OCI-M2 (cell line): Measurements from ENCODE around the gene ACOD1.
"Not testable (repeated sequence)": the region's sequence is repeated elsewhere in the genome, so short reads cannot be mapped to it uniquely, and the experiment has no call there.

Source experiments
- DNase-seq: peaks from one replicate; lab custom pipeline; 2025; ENCODE audit not compliant: unreplicated experiment; lab: John Stamatoyannopoulos, UW

Gene ACOD1

GRCh38 chr13:76950101-76950500, 1.8 kb downstream of the ACOD1 start:
- DNase-seq: no peak

DNA sequence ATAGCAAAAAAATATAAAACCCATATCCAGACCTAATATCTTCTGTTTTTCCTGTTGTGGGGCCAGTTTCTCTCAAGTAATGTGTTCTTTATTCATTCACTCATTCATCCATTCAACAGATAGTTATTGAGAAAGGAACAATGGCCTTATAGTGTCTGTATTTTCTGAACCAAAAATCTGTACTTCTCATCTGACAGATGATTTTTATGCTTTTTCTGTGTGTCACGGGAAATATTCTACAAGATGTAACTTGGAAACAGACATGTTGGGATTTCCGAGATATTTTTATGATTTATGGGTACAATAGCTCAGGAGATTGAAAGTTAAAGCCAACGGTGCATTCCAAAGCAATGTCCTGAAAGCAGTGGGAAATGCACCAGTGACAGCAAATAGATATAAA, 5.7 kb downstream of the ACOD1 start:
- no peak for DNase-seq

GRCh38 chr13:76954538-76954937, 6.2 kb downstream of the ACOD1 start:
- no peak for DNase-seq

GRCh38 chr13:76955193-76955592, 6.9 kb downstream of the ACOD1 start:
- DNase-seq: no peak

DNA sequence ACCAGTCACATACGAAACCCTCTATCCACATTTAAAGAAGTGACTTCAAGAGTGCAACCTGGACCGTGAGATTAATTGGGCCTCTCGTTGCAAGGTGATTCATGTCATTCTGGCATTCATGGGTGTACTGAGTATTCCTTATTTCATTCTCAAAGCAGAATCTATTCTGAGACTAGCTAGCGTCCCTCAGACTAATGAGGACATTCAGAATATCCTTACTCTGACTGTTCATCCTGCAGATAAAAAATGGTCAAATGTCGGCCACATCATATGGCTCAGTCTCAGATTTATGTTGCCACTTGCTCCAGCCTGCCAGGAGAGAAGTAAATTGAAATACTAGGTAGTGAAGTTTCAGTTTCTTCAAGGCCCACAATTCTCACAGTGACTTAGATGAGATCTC, 7.3 kb downstream of the ACOD1 start:
- no peak for DNase-seq

GRCh38 chr13:76958841-76959432, 10.6 kb downstream of the ACOD1 start:
- DNase-seq: no peak

DNA sequence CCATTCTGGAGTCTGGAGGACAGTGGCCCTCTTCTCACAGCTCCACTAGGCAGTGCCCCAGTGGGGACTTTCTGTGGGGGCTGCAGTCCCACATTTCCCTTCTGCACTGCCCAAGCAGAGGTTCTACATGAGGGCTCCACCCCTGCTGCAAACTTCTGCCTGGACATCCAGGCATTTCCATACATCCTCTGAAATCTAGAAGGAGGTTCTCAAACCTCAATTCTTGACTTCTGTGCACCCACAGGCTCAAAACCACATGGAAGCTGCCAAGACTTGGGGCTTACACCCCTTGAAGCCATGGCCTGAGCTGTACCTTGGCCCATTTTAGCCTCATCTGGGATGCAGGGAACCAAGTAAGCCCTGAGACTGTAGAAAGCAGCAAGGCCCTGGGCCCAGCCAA, 11.4 kb downstream of the ACOD1 start:
- not testable (repeated sequence) for DNase-seq

DNA sequence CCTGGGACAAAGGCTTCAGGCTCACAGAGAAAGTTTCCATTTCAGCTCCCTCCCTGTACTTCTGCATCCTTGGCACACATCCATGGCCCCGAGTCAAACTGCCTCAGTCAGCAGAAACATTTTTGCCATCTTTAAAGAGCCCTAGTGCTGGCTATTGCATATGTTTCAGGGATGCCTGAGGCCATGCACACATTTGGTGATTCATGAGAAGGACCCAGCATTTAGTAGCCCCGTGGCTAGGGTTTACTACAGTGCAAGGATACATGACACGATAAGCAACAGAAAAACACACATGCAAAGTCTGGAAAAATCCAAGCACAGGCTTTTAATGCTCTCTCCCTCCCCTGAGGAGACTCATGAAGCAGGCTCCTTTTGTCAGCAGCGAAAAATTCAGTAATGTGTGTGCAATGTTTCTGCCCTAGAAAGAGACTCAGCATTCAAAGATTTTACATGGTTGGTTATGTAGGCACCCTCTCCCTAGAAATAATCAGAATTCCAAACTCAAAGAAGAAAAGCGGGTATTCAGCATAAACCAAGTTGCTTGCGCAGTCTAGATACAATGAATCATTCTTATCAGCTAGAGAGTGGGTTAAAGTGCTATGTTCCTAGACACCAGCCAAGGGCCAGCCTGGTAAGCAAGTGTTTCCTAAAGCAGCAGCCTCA, 17.6 kb downstream of the ACOD1 start:
- no peak for DNase-seq

DNA sequence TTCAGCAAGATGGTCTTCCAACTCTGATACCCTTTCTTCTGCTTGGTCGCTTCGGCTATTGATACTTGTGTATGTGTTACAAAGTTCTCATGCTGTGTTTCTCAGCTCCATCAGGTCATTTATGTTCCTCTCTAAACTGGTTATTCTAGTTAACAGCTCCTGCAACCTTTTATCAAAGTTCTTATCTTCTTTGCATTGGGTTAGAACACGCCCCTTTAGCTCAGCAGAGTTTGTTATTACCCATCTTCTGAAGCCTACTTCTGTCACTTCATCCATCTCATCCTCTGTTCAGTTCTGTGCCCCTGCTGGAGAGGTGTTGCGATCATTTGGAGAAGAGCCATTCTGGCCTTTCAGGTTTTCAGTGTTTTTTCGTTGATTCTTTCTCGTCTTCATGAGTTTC, 18.7 kb downstream of the ACOD1 start:
- DNase-seq: no peak

- no peak for DNase-seq
These were observed 19.7 kb downstream of the ACOD1 start for GRCh38 chr13:76968041-76968440.

DNA sequence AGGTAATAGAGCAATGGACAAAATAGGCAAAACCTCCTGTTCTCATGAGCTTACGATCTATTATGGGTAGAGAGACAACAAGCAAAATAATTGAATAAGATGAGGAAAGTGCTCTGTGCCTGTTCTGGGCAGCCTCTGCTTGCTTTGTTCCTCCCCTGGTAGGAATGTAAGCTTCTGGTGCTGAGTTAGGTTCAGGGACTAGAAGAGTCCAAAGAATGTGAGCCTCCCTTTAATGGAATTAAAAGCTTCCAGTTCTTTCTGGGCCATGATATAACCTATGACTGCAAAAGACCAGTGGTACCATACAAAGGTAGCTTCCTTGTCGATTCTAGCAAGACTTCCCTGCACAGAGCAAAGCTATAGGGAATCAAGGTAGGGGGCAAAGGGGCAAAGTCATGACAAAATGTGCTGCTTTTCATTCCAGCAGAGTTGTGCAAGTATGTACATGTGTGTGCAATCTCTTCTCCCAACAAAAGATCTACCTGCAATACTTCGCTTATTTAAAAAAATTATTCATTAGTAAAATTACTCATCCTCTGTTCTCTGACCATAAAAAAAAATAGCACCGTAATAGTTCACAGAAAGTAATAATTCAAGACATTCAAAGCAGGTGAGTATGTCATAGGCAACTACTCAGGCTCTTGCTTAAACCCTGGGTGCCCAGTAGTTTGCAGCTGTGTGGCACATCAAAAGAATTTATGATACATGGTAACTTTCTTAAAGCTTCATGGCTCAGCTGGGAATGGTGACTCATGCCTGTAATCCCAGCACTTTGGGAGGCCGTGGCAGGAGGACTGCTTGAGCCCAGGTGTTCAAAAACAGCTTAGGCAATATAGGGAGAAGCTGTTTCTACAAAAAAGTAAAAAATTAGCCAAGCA, 21.4 kb downstream of the ACOD1 start:
- no peak for DNase-seq

DNA sequence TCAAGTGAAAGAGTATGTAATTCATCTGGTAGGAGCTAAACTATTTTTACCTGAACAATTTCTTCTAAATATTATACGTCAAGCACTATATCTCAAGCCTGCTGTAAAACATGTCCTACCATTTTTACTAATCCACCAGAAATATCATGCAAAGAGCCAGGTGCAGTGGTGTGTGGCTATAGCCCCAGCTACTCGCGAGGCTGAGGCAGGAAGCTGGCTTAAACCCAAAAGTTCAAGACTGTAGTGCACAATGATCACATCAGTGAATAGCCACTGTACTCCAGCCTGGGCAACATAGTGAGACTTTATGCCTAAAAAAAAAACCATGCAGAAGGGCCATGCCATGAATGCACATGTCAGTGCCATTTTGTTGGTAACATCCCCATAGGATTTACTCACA, 22.9 kb downstream of the ACOD1 start:
- DNase-seq: no peak

DNA sequence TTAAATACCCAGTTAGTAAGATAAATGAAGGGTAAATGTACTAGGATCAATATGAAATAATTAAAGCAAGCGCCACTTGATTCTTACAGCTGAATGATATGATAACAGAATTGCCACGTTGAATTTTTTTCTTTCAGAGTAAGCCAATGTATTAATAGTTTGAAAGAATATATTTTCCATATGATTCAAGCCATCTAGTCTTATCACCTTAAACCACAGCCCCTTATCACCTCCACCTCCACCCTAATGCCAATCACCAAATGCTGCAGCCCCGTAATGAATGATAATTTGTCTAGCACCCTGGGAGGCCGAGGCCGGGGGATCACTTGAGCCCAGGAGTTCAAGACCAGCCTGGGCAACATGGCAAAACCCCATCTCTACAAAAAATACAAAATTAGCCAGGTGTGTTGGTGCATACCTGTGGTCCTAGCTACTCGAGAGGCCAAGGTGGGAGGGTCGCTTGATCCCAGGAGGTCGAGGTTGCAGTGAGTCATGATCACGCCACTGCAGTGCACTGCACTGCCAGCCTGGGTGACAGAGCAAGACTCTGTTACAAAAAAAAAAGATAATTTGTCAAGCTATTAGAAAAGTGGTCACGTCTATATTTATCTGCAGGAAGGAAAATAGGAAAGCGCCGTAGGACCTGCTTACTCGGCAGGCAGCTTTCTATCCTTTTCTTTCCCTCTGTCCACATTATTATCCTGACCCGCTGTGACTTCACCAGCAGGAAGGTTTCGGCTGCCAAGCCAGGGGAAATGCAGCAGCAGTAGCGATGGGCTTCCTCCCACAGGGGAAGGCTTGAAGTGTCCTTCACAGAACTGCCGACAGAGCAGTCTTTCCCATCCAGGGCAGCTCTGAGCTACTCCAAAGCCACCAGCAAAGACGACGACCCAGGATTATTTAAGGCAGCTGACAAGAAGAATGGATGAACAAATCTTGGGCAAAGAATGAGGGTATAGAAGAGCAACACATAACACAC, 23.8 kb downstream of the ACOD1 start:
- DNase-seq: no peak

DNA sequence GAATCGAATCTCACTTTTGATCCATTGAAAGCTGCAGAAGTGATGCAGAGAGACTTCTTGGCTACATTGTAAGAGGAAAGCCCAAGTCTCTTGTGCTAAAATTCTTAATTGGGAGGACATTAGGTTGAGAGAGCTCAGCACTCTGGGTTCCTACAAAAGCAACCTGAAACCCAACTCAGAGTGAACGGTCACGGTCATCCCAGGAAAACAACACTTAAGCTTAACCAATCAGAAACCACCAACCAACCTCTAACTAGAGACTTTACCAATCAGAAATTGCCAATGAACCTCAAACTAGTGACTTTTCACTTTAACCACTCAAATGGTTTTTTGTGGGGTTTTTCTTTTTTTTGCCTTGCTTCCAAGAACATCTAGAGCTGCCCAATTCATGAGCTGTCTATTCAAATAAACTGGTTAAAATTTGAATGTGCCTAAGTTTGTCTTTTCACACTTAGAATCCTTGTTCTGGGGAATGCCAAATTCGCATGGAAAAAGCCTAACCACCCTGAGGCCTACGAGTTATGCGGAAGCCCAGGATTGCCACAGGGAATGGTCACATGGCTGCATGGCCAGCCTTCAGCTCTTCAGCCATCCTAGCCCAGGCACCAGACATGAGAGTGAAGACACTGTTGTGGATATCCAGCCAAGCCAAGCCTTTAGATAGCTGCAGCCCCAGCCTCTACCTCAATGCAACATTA, 25.8 kb downstream of the ACOD1 start:
- DNase-seq: no peak

DNA sequence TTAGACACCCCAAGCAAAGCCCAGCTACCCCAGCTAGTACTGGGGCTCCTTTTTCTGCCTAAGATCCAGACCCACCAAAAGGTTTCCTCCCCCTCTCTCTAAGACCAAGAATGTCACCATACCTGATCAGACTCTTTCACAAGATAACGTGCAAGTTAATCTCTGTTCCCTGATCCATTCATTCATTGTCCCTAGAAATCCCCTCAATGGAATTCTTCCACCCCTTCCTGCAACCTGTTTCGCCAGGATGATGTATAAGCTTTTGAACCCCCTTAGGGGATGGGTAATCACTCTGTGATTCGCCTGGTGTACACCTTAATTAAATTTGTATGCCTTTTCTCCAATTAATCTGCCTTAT, 26.3 kb downstream of the ACOD1 start:
- no peak for DNase-seq

- DNase-seq: no peak
These were observed 27.6 kb downstream of the ACOD1 start for GRCh38 chr13:76975863-76976262.

GRCh38 chr13:76976490-76976889, 28.2 kb downstream of the ACOD1 start:
- no peak for DNase-seq

- DNase-seq: no peak
These were observed 28.6 kb downstream of the ACOD1 start for GRCh38 chr13:76976929-76977328.

DNA sequence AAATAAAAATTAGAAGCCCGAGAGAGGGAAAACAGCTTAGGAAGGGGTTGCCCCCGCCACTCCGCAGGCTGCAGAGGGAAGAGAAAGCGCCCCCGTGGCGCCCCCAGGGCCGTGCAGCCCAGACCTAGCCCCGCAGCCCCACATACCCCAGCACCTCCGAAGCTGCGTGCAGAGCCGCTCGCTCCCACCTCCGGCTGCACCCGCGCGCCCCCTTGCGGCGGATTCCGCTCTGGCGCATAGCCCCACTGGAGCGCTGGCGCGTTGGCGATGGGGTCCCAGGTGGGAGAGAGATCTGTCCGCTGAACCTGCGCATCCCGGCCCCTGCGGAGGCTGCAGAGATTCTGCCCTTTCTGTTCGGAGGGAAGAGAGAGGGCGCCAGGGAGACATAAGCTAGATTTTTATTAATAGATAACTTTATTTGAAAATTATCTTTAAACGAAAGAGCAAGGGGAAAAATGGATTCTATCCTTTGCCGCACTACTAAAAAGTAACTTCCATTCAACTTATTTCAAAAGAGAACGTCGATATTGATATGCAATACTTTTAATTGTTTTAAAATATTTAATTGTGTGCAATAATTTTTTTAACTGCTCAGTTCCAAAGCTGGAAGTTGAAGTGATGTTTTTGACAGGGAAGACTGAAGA, 31.9 kb downstream of the ACOD1 start:
- no peak for DNase-seq

DNA sequence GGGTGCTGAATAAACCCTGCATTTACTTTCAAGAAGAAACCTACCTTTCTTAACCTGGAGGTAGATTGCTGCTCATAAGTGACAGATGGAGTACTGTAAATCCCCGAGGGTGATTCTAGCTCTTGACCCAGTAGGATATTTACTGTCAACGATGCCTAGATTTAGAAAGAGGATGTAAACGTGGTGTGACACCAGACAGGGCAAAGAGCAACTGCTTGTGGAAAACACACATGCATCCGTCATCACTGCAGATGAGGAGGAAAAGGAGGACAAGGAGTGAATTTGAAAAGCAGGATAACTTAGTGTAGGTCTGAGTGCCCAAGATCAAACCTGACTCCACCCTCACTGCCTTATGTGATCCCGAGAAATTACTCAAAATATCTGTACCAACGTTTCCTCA, 33.8 kb downstream of the ACOD1 start:
- no peak for DNase-seq
